Common myeloid progenitor, CD34-positive (primary cell): Measurements from ENCODE around the gene TFCP2L1.

Source experiments
- CTCF ChIA-PET: fragments of 350-600 bp; sonication (Branson Sonifier 250); formaldehyde crosslinking; loops from one replicate; lab custom pipeline; 2021; ENCODE audit warnings: antibody characterized with exemption; lab: Charles Lee
- POLR2A ChIA-PET: fragments of 350-600 bp; sonication (Branson Sonifier 250); formaldehyde crosslinking; loops from one replicate; lab custom pipeline; 2021; ENCODE audit warnings: antibody characterized with exemption; lab: Charles Lee
- DNase-seq, 3 donors: peaks; one replicate each; pipeline versions ENCODE4 v3.0.0 to v3.0.0-alpha.2; 2013
- H3K27ac ChIP-seq, 2 experiments: 1 replicate in 1 of 2; 2 replicates in 1 of 2; pipeline ENCODE4 v1.7.0; 2013; ENCODE audit warnings: inconsistent platforms in 2 of 2, low read length in 2 of 2, mild to moderate bottlenecking in 2 of 2, low read depth in 1 of 2, moderate library complexity in 1 of 2; ENCODE audit not compliant: severe bottlenecking in 2 of 2, insufficient read depth in 1 of 2, poor library complexity in 1 of 2
- H3K27me3 ChIP-seq, 5 experiments: replicated peaks in 2 of 5; 1 replicate in 3 of 5; 2 replicates in 2 of 5; pipeline versions ENCODE4 v1.6.1 to v1.7.0; 2013; ENCODE audit warnings: low read length in 4 of 5, mild to moderate bottlenecking in 2 of 5, moderate library complexity in 2 of 5, inconsistent platforms in 1 of 5; ENCODE audit not compliant: insufficient read depth in 5 of 5, control insufficient read depth in 4 of 5
- H3K36me3 ChIP-seq, 4 experiments: 1 replicate in 2 of 4; 2 replicates in 2 of 4; pipeline versions ENCODE4 v1.6.1 to v1.7.0; 2013; ENCODE audit warnings: low read length in 3 of 4, control low read depth in 1 of 4, mild to moderate bottlenecking in 1 of 4; ENCODE audit not compliant: control insufficient read depth in 4 of 4, insufficient read depth in 4 of 4
- H3K4me1 ChIP-seq, 4 experiments: 1 replicate in 3 of 4; 2 replicates in 1 of 4; pipeline versions ENCODE4 v1.6.1 to v1.7.1; 2013; ENCODE audit warnings: low read length in 3 of 4, mild to moderate bottlenecking in 3 of 4, control low read depth in 1 of 4, inconsistent platforms in 1 of 4, moderate library complexity in 1 of 4; ENCODE audit not compliant: control insufficient read depth in 4 of 4, insufficient read depth in 4 of 4; ENCODE audit errors: control extremely low read depth in 1 of 4
- H3K4me3 ChIP-seq, 7 experiments: 1 replicate in 4 of 7; 2 replicates in 3 of 7; pipeline versions ENCODE4 v1.5.1 to v1.7.0; 2013; ENCODE audit warnings: mild to moderate bottlenecking in 7 of 7, low read length in 6 of 7, moderate library complexity in 6 of 7, inconsistent platforms in 2 of 7, low read depth in 2 of 7, control low read depth in 1 of 7; ENCODE audit not compliant: insufficient read depth in 4 of 7, control insufficient read depth in 1 of 7; ENCODE audit errors: extremely low read depth in 1 of 7
- H3K9me3 ChIP-seq, 5 experiments: 1 replicate in 4 of 5; 2 replicates in 1 of 5; pipeline versions ENCODE4 v1.6.1 to v1.7.1; 2013; ENCODE audit warnings: low read length in 4 of 5, mild to moderate bottlenecking in 2 of 5, inconsistent platforms in 1 of 5, low read depth in 1 of 5, moderate library complexity in 1 of 5; ENCODE audit not compliant: control insufficient read depth in 4 of 5, insufficient read depth in 2 of 5; ENCODE audit errors: control extremely low read depth in 1 of 5
- WGBS: methylation state at CpG from one replicate; pipeline ENCODE4 v1.1.5; 2013; ENCODE audit not compliant: insufficient coverage; 5-methylcytosine and 5-hydroxymethylcytosine counted together

Gene TFCP2L1

GRCh38 chr2:121297217-121297830, 12.3 kb upstream of the TFCP2L1 start:
- Histone ChIP-seq H3K4me1 (no peaks in the 10 kb centered on the region), H3K27me3 (no peaks in the 10 kb centered on the region), H3K9me3 (peaks cover 0 to 5% (median 0%) of the 10 kb centered on the region in 5 experiments), H3K27ac (no peak overlapping the region), H3K4me3 (no peak overlapping the region), H3K36me3 (no peaks in the 10 kb centered on the region)
- CTCF ChIA-PET = interaction anchor here (0.7 to 2.4 kb wide), 7 partner anchors 10 to 201 kb away, joined by 3 to 12 read pairs (median 3); no protein-coding TSS in a partner anchor
- DNase-seq = peak; percentile 16 to 57 (median 53)
- POLR2A ChIA-PET = no interaction called here
- 69% methylated on average over 8 of the region's 9 CpGs for WGBS

- ChIA-PET POLR2A (no interaction called here), CTCF (interaction anchor here (1.1 to 2.4 kb wide), 5 partner anchors 9 to 710 kb away, joined by 3 to 12 read pairs (median 3); no protein-coding TSS in a partner anchor)
- H3K27me3 ChIP-seq = no peaks in the 10 kb centered on the region
- DNase-seq = no peak
- peaks cover 0 to 5% (median 0%) of the 10 kb centered on the region in 5 experiments for H3K9me3 ChIP-seq
- H3K36me3 ChIP-seq = no peaks in the 10 kb centered on the region
- 92% methylated on average over 6 of the region's 7 CpGs for WGBS
- H3K4me1 ChIP-seq = no peaks in the 10 kb centered on the region
- H3K4me3 ChIP-seq = no peak overlapping the region
- H3K27ac ChIP-seq = no peak overlapping the region
Observed at GRCh38 chr2:121295911-121296650, 11.1 kb upstream of the TFCP2L1 start.

- Histone ChIP-seq H3K36me3 (no peaks in the 10 kb centered on the region), H3K27ac (no peak overlapping the region), H3K4me3 (no peak overlapping the region), H3K4me1 (no peaks in the 10 kb centered on the region), H3K27me3 (no peaks in the 10 kb centered on the region), H3K9me3 (peaks cover 0 to 5% (median 0%) of the 10 kb centered on the region in 5 experiments)
- CTCF ChIA-PET = interaction anchor here (0.6 to 1.8 kb wide), 3 partner anchors 11 to 218 kb away, joined by 3 to 6 read pairs (median 4); no protein-coding TSS in a partner anchor
- WGBS = 95% methylated on average over 7 of the region's 9 CpGs
- no peak for DNase-seq
- POLR2A ChIA-PET = no interaction called here
Observed at GRCh38 chr2:121294881-121295840, 10.2 kb upstream of the TFCP2L1 start.

- WGBS = 88% methylated on average over 14 of the region's 14 CpGs
- Histone ChIP-seq H3K27ac (no peak overlapping the region), H3K4me1 (peaks cover 0 to under 1% (median 0%) of the 10 kb centered on the region in 4 experiments), H3K4me3 (no peak overlapping the region), H3K9me3 (peaks cover 0 to 5% (median 0%) of the 10 kb centered on the region in 5 experiments), H3K36me3 (no peaks in the 10 kb centered on the region), H3K27me3 (no peaks in the 10 kb centered on the region)
- ChIA-PET POLR2A (no interaction called here), CTCF (interaction anchor here (1.2 kb wide), 1 partner anchor 27 kb away, joined by 6 read pairs; no protein-coding TSS in a partner anchor)
- peak in 1 of 3 donors; percentile 22 for DNase-seq
Observed at GRCh38 chr2:121293450-121294325, 8.7 kb upstream of the TFCP2L1 start.

GRCh38 chr2:121291251-121291580, 6.2 kb upstream of the TFCP2L1 start:
- H3K27me3 ChIP-seq = peaks cover 0 to 2% (median 0%) of the 10 kb centered on the region in 5 experiments
- peaks cover 0 to 22% (median 4%) of the 10 kb centered on the region in 4 experiments for H3K4me1 ChIP-seq
- POLR2A ChIA-PET = no interaction called here
- no peaks in the 10 kb centered on the region for H3K36me3 ChIP-seq
- DNase-seq = no peak
- WGBS = 98% methylated on average over 5 of the region's 5 CpGs
- no peak overlapping the region for H3K4me3 ChIP-seq
- peaks cover 0 to 5% (median 0%) of the 10 kb centered on the region in 5 experiments for H3K9me3 ChIP-seq
- H3K27ac ChIP-seq = no peak overlapping the region
- CTCF ChIA-PET = interaction anchor here (0.9 kb wide), 1 partner anchor 196 kb away, joined by 3 read pairs; no protein-coding TSS in a partner anchor

- no peak for DNase-seq
- POLR2A ChIA-PET = interaction anchor here (0.7 kb wide), 1 partner anchor 202 kb away, joined by 3 read pairs; no protein-coding TSS in a partner anchor
- H3K4me3 ChIP-seq = no peak overlapping the region
- peaks cover 0 to 37% (median 15%) of the 10 kb centered on the region in 4 experiments for H3K4me1 ChIP-seq
- no peak overlapping the region for H3K27ac ChIP-seq
- H3K27me3 ChIP-seq = peaks cover 0 to 17% (median under 1%) of the 10 kb centered on the region in 5 experiments
- 95% methylated on average over 5 of the region's 5 CpGs for WGBS
- no peaks in the 10 kb centered on the region for H3K36me3 ChIP-seq
- H3K9me3 ChIP-seq = no peaks in the 10 kb centered on the region
- CTCF ChIA-PET = interaction anchor here (1.0 kb wide), 1 partner anchor 9 kb away, joined by 4 read pairs; no protein-coding TSS in a partner anchor
Observed at GRCh38 chr2:121289271-121289670, 4.3 kb upstream of the TFCP2L1 start.
